ENCODE results near the gene SPDYE2.
"Not testable (repeated sequence)": the region's sequence is repeated elsewhere in the genome, so short reads cannot be mapped to it uniquely, and the experiment has no call there.

Gene SPDYE2

GRCh38 chr7:102606848-102607247, 55.8 kb downstream of the SPDYE2 start:
- DNase-seq: not testable (repeated sequence)

GRCh38 chr7:102609734-102610133, 58.7 kb downstream of the SPDYE2 start:
- DNase-seq: not testable (repeated sequence)

GRCh38 chr7:102610441-102610840, 59.4 kb downstream of the SPDYE2 start:
- DNase-seq: not testable (repeated sequence)

GRCh38 chr7:102611013-102611674, 60.1 kb downstream of the SPDYE2 start:
- not testable (repeated sequence) for DNase-seq

- not testable (repeated sequence) for DNase-seq
Observed at GRCh38 chr7:102611675-102612325, 60.8 kb downstream of the SPDYE2 start.

Measured in NCI-H748 treated with DMSO at 0.1 percent for 48 hours (cell line).